CD4-positive, alpha-beta T cell treated with Interleukin-17A for 1 hour (primary cell): ENCODE measurements around the gene KRTAP4-4.
"Not testable (repeated sequence)": the region's sequence is repeated elsewhere in the genome, so short reads cannot be mapped to it uniquely, and the experiment has no call there.

Experiments used
- DNase-seq: peaks from one replicate; pipeline ENCODE4 v3.0.0-alpha.2; 2020

KRTAP4-4 gene

DNA sequence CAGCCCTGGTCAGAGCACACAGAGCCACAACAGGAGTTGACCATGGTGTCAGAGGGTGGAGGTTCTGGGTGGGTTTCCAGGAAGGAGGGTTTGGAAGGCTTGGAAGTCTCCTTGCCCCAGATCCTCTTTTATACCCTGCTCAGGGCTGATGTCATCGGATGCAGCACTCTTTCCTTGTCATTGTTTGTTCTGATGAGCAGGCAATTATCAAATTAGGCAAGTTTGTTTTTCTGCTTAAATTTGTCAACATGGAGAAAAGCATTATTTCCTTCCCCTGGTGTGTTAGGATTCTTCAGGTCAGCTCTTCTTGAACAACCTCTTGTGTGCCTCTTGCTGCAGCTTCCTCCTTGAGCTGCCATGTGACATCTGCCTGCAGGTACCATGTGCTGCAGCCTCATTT lies at the start of gene KRTAP4-4:
KRTAP4-4 (minus strand) TSS at position 101 of the 400 bp plus-strand sequence; CDS start at position 44, 57 bp downstream.
- DNase-seq: no peak

DNA sequence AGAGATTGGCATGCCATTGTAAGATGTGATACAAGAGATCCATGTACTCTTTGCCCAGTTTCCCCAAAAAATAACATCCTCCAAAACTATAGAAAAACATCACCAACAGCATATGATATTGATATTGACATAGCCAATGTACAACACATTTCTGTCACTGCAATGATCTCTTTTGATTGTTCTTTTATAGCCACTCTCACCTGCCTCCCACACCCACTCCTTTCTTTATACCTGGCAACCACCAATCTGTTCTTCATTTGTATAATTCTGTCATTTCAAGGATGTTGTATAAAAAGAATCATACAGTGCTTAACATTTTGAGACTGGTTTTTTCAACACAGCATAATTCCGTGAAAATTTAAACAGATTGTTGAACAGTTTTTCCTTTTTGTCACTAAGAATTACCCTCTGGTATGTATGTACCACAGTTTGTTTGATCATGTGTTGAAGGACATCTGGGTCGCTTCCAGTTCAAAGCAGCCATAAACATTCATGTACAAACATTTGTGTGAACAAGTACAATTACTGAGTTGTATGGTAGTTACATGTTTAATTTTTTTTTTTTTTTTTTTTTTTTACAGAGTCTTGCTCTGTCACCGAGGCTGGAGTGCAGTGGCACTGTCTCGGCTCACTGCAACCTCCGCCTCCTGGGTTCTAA lies 39.0 kb upstream of the KRTAP4-4 start:
- DNase-seq: no peak

DNA sequence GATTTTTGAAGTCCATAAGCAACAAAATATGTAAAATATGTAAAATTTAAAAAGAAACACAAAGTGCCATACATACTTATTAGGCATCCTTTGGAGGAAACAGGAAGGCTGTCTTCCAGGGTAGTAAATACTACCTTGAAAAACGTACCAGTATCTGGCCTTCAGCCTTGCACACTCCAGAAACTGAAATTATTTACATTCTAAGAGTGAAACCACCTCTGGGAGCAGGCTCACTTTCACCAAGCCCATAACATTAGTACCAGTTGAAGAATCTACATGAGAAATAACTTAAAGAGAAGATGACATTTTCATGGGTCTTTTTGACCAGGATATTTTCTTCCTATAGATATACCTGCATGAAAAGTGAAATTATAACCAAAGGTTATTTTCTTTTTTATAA lies 35.5 kb upstream of the KRTAP4-4 start:
- no peak for DNase-seq

DNA sequence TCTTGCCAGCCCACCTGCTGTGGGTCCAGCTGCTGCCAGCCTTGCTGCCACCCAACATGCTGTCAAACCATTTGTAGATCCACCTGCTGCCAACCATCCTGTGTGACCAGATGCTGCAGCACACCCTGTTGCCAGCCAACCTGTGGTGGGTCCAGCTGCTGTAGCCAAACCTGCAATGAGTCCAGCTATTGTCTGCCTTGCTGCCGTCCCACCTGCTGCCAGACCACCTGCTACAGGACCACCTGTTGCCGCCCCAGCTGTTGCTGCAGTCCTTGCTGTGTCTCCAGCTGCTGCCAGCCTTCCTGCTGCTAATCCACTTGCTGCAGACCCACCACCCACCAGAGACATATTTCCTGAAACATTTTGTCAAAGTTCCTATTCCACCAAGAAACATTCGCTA lies 29.8 kb upstream of the KRTAP4-4 start:
- DNase-seq: no peak

DNA sequence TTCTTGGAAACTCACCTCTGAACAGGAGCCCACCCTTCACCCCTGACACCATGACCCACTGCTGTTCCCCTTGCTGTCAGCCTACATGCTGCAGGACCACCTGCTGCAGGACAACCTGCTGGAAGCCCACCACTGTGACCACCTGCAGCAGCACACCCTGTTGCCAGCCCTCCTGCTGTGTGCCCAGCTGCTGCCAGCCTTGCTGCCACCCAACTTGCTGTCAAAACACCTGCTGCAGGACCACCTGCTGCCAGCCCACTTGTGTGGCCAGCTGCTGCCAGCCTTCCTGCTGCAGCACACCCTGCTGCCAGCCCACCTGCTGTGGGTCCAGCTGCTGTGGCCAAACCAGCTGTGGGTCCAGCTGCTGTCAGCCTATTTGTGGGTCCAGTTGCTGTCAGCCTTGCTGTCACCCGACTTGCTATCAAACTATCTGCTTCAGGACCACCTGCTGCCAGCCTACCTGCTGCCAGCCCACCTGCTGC lies 29.3 kb upstream of the KRTAP4-4 start, which contains the start of gene KRTAP9-1:
KRTAP9-1 (plus strand) TSS at position 51 of the 482 bp plus-strand sequence; CDS start at position 51, 0 bp downstream.
- not testable (repeated sequence) for DNase-seq

DNA sequence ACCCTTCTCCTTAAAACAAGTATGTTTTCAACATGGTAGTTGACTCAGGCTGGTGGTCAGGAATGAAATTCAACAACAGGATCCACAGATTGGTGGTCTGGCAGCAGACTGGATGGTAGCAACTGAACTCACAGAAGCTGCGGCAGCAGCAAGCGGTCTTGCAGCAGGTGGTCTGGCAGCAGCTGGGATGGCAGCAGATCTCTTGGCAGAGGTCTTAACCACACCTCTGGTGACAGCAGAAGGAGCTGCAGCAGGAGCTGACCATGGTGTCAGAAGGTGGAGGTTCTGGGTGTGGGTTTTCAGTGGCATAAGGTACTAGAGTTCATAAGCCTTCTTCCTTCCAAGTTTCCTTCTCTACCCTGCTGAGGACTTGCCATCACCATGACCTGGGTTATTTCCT lies 26.3 kb upstream of the KRTAP4-4 start:
- no peak for DNase-seq

DNA sequence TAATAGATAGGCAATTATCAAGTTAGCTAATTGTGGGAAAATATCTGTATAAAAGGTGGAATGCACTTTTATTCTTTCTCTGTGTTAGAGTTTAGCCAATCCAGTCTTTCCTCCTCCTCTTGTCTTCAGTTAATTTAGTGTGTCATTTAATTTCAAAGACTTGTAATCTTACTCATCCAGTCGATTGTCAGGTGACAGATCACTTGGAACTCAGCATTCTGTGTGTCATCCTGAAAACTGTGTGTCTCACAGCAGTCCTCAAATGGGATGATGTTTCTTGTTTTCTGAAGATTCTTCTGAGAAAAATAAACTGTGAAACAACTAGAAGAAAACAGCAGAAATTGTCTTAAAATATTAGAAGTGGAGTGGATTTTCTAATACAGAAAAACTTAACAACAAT lies 24.5 kb upstream of the KRTAP4-4 start:
- no peak for DNase-seq

DNA sequence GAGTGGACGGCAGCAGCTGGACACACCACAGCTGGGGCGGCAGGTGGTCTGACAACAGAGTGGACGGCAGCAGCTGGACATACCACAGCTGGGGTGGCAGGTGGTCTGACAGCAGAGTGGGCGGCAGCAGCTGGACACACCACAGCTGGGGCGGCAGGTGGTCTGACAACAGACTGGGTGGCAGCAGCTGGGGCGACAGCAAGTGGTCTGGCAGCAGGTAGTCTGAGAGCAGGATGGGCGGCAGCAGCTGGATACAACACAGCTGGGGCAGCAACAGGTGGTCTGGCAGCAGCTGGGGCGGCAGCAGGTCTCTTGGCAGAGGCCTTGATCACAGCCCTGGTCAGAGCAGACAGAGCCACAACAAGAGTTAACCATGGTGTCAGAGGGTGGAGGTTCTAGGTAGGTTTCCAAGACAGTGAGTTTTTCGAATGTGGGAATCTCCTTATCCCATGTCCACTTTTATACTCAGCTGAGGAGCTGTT lies 24.0 kb upstream of the KRTAP4-4 start, which contains the start of gene KRTAP4-1:
KRTAP4-1 (minus strand) TSS at position 432 of the 482 bp plus-strand sequence; CDS start at position 375, 57 bp downstream.
- no peak for DNase-seq

DNA sequence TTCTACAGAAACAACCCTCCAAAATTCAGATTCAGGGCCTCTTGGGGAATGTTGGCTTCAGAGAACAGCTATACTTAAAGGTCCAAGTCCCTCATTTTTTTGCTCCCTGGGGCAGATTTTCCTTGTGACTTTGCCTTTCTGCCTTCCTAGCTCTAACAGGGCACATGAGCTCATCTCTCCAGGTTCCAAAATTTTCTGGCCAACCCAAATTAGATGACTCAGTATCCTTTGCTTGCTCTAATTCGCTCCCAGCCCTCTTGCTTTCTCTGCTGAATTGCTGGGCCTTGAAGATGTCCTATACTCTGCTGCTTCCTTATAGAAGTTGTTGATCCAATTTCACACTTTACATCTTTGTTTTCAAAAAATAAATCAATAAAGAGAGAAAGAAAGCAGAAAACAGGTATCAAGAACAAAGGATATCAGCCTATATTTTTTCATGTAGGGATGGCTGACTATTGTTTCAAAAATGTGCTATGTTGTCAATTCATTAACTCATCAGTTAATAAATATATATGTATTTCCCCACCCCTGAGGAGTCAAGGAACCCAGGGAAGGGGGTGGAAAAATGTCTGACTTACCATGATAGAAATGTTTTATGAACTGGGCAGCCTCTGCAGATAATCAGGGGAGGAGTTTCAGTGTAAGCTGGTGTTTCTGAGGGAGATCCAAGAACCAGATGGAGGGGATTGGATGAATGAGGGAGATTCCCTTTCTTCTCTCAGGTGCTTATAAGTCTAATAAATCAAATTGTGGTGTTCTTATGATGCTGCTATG lies 18.5 kb upstream of the KRTAP4-4 start:
- DNase-seq: no peak

DNA sequence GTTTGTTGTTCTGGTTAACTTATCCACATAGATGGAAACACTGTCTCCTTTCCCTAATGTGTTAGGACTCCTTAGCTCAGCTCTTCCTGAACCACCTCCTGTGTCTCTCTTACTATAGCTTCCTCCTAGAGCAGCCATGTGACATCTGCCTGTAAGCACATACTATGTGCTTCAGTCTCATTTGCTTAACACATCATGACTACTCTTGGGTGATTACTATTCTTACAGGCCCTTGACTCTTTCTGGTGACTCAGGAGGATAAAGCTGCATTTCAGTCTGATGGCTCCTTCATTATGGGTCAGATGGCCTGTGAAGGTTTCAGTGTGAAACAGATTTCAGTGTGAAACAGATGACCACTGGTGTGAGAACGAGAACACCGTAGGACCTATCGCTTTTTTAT lies 17.8 kb upstream of the KRTAP4-4 start:
- no peak for DNase-seq

DNA sequence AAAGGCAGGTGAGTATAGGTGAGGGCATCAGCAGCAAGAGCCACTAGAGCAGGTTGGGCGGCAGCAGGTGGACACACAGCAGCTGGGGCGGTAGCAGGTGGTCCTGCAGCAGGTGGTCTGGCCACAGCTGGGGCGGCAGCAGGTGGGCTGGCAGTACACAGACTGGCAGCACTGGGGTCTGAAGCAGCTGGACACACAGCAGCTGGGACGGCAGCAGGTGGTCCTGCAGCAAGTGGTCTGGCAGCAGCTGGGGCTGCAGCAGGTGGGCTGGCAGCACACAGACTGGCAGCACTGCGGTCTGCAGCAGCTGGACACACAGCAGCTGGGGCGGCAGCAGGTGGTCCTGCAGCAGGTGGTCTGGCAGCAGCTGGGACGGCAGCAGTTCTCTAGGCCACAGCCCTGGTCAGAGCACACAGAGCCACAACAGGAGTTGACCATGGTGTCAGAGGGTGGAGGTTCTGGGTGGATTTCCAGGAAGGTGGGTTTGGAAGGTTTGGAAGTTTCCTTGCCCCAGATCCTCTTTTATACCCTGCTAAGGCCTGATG lies 17.3 kb upstream of the KRTAP4-4 start, which contains the start of gene KRTAP4-2:
KRTAP4-2 (minus strand) TSS at position 495 of the 545 bp plus-strand sequence; CDS start at position 438, 57 bp downstream.
- no peak for DNase-seq

DNA sequence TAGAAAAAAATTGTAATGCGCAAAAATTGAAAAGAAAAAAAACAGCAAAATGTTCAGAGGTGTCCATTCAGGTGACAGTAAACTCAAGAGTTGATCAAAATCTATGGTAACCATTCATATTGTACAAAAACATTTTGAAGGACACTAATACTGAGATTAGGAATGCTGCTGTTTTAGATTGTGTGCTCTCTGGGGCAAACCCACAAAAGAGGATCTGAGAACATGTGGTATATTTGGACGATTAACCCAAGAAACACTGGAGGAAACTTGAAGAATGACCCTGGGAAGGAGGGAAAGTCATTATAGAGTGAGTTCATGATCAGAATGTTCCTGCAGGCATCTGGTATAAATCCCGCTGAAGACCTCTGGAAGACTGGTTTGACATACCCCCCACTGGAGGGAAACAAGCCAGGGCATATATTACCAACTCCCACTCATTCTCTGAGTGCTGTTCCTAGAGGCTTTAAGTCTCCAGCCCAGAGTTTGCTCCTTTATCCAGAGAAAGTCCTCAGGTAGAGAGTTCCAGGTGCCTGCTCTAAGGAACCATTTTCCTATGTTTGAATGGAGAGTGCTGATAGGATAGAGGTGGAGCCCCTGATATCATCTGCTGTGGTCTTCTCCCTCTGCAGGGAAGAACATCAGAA lies 16.3 kb upstream of the KRTAP4-4 start:
- no peak for DNase-seq

DNA sequence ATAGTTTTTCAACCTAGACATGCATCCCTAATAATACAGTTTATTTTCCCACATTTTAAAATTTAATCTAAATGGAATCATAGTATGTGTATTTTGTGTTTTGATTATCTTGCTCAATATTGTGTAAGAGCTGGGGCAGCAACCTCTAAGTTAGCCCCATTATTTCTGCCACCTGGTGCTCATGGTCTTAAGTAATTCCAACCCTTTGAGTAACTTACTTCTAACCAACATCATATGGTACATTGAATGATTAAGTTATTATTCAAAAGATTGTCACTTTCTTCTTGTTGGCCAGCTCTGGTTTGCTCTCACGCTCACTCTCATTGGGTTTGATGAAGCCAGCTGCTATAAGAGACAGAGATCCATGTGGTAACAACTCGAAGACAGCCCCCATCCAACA lies 11.3 kb upstream of the KRTAP4-4 start:
- no peak for DNase-seq

DNA sequence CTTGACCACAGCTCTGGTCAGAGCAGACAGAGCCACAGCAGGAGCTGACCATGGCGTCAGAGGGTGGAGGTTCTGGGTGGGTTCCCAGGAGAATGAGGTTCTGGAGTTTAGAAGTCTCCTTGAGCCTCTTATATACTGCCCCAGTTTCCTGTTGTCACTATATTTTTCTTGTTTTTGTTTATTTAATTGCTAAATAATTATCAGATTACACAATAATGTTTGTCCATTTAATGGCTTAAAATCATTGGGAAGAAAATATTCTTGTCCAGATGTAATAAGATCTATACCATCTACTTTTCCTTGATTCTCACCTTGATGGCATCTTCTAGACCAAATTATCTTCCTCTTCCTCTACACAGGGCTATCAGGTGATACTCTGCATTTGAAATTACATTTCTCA lies 7.6 kb upstream of the KRTAP4-4 start, which contains the start of gene KRTAP4-3:
KRTAP4-3 (minus strand) TSS at position 101 of the 400 bp plus-strand sequence; CDS start at position 52, 49 bp downstream.
- no peak for DNase-seq

DNA sequence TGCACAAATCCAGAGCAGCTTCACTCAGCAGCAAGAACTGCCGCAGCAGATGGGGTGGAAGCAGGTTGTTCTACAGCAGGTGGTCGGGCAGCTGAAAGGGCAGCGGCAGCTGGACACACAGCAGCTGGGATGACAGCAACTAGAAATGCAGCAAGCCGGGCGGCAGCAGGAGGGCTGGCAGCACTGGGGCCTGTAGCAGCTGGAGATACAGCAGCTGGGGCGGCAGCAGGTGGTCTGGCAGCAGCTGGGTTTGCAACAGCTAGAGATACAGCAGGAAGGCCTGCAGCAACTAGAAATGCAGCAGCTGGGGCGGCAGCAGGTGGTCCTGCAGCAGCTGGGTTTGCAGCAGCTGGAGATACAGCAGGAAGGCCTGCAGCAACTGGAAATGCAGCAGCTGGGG lies 7.0 kb upstream of the KRTAP4-4 start:
- no peak for DNase-seq

DNA sequence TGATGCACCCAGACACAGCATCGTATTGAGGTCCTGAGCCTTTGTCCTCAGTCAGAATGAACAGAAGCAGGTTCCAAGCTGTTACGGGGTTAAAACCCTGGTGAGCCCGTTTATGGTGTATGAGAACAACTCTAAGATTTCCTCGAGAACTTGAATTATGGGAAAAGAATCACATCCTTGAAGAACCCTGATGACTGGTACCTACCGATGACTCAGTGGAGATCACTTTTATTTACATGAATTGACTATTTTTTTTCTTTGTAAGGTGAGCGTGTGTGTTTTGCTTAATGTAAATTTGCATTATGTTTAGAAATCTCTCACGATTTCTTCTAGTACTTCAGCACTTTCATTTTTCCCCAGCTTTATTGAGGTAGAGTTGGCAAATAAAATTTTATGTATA lies 3.3 kb upstream of the KRTAP4-4 start:
- no peak for DNase-seq

DNA sequence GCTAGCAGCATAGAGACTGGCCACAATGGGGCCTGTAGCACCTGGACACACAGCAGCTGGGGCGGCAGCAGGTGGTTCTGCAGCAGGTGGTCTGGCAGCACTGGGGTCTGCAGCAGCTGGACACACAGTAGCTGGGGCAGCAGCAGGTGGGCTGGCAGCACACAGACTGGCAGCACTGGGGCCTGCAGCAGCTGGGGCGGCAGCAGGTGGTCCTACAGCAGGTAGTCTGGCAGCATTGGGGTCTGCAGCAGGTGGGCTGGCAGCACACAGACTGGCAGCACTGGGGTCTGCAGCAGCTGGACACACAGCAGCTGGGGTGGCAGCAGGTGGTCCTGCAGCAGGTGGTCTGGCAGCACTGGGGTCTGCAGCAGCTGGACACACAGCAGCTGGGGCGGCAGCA lies 358 bp downstream of the KRTAP4-4 start:
- DNase-seq: not testable (repeated sequence)

DNA sequence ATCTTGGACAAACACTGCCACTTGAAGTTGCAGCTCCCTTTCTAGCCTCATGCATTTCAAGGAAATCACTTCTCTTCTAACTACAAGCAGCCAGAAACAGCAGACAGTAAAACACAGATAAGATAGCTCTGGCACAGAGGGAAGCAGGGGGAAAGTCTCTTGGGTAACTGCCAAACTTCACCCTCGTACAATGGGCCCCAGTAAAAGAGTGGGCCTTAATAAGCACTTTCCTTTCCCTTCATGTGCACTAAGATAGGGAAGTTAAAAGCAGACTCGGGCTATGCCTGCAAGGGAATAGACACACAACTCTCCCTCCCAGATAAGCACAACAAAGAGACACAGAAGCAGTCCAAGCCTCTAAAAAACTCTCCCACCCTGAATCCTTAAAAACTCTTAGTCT lies 6.7 kb downstream of the KRTAP4-4 start:
- DNase-seq: no peak

DNA sequence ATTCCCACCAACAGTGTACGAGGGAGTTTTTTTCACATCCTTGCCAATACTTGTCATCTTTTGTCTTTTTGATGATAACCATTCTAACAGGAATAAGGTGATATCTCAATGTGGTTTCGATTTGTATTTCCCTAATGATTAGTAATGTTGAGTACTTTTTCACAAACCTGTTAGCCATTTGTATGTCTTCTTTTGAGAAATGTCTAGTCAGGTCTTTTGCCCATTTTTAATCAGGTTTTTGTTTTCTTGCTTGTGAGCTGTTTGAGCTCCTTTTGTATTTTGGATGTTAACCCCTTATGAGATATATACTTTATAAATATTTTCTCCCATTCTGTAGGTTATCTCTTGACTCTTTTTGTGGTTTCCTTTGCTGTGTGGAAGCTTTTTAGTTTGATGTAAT lies 9.0 kb downstream of the KRTAP4-4 start:
- no peak for DNase-seq

DNA sequence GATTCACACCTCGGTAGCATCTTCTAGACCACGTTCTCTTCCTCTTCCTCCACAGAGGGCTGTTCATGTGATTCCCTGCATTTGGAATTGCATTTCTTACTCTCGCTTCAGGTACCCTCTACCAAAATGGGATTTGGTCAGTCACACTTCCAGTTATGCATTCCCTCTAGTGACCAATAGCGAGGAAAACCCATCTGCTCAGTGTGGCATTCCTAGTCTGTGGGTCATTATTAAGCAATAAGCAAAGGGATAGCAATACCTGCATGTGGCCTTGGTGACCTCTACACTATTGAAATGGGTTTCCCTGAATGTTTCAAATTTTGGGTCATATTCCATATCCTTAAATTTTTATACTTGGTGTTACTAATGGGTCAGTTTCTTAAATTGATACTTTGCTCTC lies 10.5 kb downstream of the KRTAP4-4 start:
- no peak for DNase-seq

DNA sequence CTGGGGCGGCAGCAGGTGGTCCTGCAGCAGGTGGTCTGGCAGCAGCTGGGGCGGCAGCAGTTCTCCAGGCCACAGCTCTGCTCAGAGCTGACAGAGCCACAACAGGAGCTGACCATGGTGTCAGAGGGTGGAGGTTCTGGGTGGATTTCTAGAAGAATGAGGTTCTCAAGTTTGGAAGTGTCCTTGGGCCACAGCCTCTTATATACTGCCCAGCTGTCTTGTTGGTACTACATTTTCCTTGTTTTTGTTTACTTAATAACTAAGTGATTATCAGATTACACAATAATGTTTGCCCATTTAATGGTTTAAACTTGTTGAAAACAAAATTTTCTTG lies 10.9 kb downstream of the KRTAP4-4 start, which contains the start of gene KRTAP4-5:
KRTAP4-5 (minus strand) TSS at position 174 of the 334 bp plus-strand sequence; CDS start at position 116, 58 bp downstream.
- DNase-seq: no peak

DNA sequence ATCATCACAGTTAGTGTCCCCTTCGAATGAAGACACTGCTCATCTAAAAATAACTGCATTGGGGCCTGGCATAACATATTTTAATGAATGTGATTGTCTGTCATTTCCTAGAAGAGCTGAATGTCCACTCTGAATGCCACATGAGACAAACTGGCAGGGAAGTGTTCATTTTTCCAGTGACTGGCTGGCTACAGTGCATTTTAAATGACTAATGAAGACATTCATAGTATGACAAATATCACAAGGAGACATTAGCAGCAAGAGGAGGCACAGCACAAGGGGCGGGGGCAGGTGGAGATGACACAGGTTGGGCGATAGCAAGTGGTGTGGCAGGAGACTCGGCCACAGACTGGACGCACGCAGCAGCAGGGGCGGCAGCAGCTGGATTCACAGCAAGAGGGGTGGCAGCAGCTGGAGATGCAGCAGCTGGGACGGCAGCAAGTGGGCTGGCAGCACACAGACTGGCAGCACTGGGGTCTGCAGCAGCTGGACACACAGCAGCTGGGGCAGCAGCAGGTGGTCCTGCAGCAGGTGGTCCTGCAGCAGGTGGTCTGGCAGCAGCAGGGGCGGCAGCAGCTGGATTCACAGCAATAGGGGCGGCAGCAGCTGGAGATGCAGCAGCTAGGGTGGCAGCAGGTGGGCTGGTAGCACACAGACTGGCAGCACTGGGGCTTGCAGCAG lies 11.4 kb downstream of the KRTAP4-4 start:
- DNase-seq: not testable (repeated sequence)
